Stromal cell of bone marrow (primary cell): Measurements from ENCODE around the gene FNBP1L.
"Not testable (repeated sequence)": the region's sequence is repeated elsewhere in the genome, so short reads cannot be mapped to it uniquely, and the experiment has no call there.

ENCODE experiments used
- DNase-seq: peaks from one replicate; pipeline ENCODE4 v3.0.0-alpha.2; 2012; ENCODE audit warnings: low read depth

Gene FNBP1L

DNA sequence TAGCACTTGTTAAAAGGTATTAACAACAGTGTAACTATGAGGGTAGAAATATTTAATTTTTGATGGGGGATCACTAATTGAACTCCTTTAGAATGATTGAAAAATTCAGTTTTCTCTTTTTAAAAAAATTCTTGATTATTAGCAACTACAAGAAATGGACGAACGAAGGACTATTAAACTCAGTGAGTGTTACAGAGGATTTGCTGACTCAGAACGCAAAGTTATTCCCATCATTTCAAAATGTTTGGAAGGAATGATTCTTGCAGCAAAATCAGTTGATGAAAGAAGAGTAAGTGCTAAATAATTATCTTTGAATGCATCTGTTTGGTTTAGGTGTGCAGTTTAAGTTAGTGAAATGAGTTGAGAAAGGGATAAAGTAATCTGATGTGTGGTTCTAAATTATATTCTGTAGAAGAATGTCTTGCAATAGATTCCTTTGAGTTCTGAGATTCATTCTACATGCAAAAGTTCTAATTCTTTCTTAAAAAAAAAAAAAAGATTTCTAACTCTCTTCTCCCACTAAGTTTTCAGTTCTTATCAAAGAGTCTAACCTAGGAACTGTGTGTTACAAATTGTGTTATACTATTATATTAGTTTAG lies 85.0 kb downstream of the FNBP1L start:
- DNase-seq = no peak

DNA sequence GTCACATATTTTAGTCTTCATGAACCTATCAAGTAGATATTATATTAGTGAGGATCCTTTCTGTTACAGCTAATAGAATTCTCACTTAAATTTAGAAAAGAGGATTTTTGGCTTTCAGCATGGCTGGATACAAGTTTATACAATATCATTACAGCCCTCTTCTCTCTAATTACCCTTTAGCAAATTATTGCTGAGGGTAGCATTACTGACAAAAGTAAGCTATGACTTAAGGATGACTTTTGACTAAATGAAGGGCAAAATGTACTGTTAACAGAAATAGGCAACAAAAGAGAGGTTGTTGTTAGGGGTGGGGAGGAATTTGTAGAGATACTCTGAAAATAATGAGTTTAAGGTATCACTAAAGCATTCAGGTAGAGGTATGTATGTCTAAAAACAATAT lies 85.8 kb downstream of the FNBP1L start:
- DNase-seq = no peak

- no peak for DNase-seq
These were observed 89.5 kb downstream of the FNBP1L start for GRCh38 chr1:93537396-93537795.

- DNase-seq = no peak
These were observed 90.0 kb downstream of the FNBP1L start for GRCh38 chr1:93537924-93538323.

DNA sequence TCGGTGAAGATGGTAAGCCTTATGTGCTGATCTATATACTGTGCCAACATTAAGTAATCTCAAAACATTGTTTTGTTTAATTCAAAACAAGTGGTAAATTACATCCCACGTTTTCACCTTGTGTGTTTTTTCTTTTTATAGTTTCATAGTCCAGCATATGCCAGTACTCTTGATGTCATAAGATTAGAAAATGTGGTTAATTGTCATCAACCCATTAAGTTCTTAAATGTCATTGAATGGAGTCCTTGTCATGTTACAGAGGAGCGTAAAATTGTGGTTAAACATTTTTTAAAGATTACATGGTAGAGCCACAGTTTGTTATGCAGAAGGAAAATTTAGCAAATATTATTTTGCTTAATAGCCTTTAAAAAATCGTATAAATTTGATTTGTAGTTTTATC lies 93.1 kb downstream of the FNBP1L start:
- no peak for DNase-seq

- no peak for DNase-seq
These were observed 94.5 kb downstream of the FNBP1L start for GRCh38 chr1:93542398-93542797.

DNA sequence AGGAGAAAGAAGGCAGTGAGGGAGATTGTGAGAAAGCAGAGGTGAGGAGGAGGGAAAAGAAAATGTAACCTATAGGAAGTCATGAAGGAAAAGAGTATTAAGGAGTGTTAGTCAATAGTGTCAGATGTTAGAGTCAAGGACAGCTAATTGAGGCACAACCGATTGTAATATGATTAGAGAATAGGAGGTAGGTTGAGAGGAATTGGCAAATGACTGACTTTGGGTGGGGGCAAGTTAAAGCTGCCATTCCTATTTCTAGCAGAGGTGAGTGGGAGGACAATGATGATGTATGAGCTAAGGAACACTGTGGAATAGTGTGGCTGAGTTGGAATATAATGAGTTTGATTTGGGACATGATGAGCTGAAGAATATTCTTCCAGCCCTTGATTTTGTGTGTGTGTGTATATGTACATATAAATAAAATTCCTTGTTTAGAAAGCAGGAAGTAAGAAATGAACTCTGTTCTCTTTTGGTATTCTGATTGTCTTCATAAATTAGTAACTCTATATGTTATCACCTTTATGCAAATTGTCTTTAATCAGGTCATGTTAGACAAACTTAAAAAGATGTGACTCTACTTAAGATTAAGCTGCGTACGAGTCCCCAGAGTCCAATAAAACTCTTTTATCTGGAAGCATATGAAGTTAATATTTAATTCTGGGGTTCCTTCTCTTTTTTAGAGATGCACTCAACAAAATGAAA lies 98.4 kb downstream of the FNBP1L start:
- no peak for DNase-seq

- no peak for DNase-seq
These were observed 101.2 kb downstream of the FNBP1L start for GRCh38 chr1:93549131-93549530.

GRCh38 chr1:93549811-93550210 lies 101.9 kb downstream of the FNBP1L start:
- no peak for DNase-seq

GRCh38 chr1:93552741-93553455 lies 105.0 kb downstream of the FNBP1L start:
- DNase-seq = no peak

- not testable (repeated sequence) for DNase-seq
These were observed 106.1 kb downstream of the FNBP1L start for GRCh38 chr1:93553886-93554490.

GRCh38 chr1:93554883-93555872 lies 107.3 kb downstream of the FNBP1L start:
- DNase-seq = no peak

GRCh38 chr1:93556291-93556690 lies 108.4 kb downstream of the FNBP1L start:
- DNase-seq = no peak

- no peak for DNase-seq
These were observed 111.1 kb downstream of the FNBP1L start for GRCh38 chr1:93559045-93559444.

DNA sequence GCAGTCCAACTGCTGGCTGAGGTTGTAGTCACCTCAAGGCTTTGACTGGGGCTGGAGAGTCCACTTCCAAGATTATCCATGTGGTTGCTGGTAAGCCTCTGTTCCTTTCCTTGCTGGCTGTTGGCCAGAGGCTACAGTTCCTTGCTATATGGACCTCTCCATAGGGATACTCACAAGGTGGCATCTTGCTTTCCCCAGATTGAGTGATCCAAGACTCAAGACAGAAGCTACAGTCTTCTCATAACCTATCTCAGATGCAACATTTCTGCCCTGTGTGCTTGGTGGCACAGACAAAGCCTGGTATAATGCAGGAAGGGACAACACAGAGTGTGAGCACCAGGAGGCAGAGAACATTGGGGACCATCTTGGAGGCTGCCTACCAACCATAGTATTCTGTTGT lies 111.8 kb downstream of the FNBP1L start:
- no peak for DNase-seq

- DNase-seq = peak; percentile 61
These were observed 117.7 kb downstream of the FNBP1L start for GRCh38 chr1:93565496-93566206.

DNA sequence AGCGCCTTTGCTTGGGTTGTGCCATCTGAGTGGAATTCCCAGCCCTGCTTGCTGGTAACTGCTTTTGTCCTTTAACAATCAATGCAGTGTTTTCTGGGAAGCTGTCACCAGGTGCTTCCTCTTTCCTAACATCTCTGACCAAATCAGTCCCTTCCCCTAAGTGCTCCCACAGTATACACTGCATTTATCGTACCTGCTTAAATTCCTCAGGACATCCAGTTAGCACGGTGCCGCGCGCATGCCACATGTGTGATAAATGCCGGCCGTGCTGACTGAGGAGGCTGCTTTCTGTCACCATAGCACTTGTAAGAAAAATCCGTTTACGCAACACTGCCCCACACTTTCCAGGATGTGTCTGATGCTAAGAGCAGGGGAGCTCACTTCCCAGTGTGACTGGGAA lies 118.3 kb downstream of the FNBP1L start:
- no peak for DNase-seq

DNA sequence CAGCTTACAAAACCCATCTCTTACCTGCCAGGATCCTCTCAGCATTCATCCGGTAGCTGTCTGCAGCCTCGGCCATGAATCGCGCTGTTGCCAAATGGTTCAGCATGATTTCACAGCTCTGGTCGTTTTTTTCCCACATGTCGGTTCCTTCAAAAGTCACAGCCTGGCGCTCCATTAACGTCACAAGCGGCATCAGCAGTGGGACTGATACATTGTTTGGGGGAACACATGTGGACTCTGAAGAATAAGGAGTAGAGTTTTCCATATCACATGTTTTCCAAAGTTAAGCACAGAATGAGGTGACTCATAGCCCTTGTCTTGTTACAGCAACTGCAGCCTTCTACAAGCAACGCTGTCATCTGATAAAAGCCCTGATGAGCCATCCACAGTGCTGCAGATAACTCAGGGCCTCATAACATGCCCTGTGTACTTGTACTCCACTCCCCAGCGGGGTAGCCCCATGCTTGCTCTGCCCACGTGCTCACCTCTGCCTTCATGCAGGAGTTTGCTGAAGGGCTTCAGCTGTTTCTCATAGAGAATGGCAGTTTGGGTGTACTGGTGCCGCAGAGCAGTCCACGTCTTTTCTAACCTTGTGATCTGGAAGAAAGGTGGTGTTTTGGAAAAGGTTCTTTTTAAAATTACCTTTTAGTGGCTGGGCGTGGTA lies 119.5 kb downstream of the FNBP1L start:
- DNase-seq = peak; percentile 74

DNA sequence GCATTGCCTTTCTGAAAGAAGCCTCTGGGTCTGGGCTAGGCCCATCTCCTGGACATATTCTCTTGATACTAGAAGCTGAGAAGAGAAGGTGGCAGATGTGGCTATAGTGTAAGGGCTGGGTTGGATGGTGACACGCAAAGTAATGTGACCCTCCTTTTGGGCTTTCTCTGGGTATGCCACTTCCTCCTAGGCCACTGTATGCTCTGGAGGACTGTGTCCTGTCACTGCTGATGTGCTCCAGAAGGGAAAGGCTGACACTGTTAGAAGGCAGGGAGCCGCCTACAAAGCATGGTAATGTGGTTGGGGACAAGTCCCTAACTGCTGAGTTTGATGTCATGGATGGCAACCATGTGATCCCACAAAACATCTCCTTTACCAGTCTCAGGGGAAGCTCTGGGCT lies 121.6 kb downstream of the FNBP1L start:
- DNase-seq = no peak

GRCh38 chr1:93571623-93572310 lies 123.8 kb downstream of the FNBP1L start:
- DNase-seq = no peak
